HepG2 (cell line): ENCODE data around the gene CCDC97. TPM values are rescaled to one million over a fixed set of nuclear protein-coding genes. Genes with fewer than 3 reads are reported as not detected.

ENCODE experiments used
- CBFB ChIP-seq: sonication (generic); formaldehyde crosslinking; IDR thresholded peaks from 2 replicates; pipeline ENCODE4 v1.4.0; 2020; ENCODE audit warnings: missing genetic modification reagents
- HDAC2 ChIP-seq: sonication (generic); formaldehyde crosslinking; IDR thresholded peaks from 2 replicates; pipeline ENCODE4 v1.4.0; 2020; ENCODE audit warnings: missing genetic modification reagents
- RARA ChIP-seq: IDR thresholded peaks from 2 replicates; pipeline ENCODE4 v1.6.1; 2016; ENCODE audit warnings: missing genetic modification reagents, missing compliant biosample characterization
- SNAPC4 ChIP-seq: sonication (generic); formaldehyde crosslinking; IDR thresholded peaks from 2 replicates; pipeline ENCODE4 v1.4.0; 2020; ENCODE audit warnings: mild to moderate bottlenecking, missing genetic modification reagents
- TBL1XR1 ChIP-seq: fragments of 150-350 bp; IDR thresholded peaks from 2 replicates; pipeline ENCODE4 v1.6.1; 2014; ENCODE audit warnings: borderline replicate concordance, low read length; ENCODE audit not compliant: partially characterized antibody
- ZNF101 ChIP-seq: sonication (generic); formaldehyde crosslinking; IDR thresholded peaks from 2 replicates; pipeline ENCODE4 v1.4.0; 2020; ENCODE audit warnings: mild to moderate bottlenecking, low read depth, missing genetic modification reagents, borderline replicate concordance
- ZNF337 ChIP-seq: sonication (generic); formaldehyde crosslinking; IDR thresholded peaks from 2 replicates; pipeline ENCODE4 v1.5.1; 2020; ENCODE audit warnings: missing genetic modification reagents, low read depth, mild to moderate bottlenecking, borderline replicate concordance
- ZNF512B ChIP-seq: sonication (generic); formaldehyde crosslinking; IDR thresholded peaks from 2 replicates; pipeline ENCODE4 v1.5.1; 2020; ENCODE audit warnings: missing genetic modification reagents, mild to moderate bottlenecking, borderline replicate concordance
- ZNF577 ChIP-seq: sonication (generic); formaldehyde crosslinking; IDR thresholded peaks from 2 replicates; pipeline ENCODE4 v1.4.0; 2020; ENCODE audit warnings: mild to moderate bottlenecking, low read depth, missing genetic modification reagents, borderline replicate concordance
- ZNF660 ChIP-seq: sonication (generic); formaldehyde crosslinking; IDR thresholded peaks from 2 replicates; pipeline ENCODE4 v1.5.1; 2020; ENCODE audit warnings: mild to moderate bottlenecking, low read depth, missing genetic modification reagents, borderline replicate concordance
- ZNF691 ChIP-seq: sonication (generic); formaldehyde crosslinking; IDR thresholded peaks from 2 replicates; pipeline ENCODE4 v1.4.0; 2020; ENCODE audit warnings: missing genetic modification reagents, low read depth, mild to moderate bottlenecking, borderline replicate concordance
- polyA plus RNA-seq, 8 experiments: library from polyadenylated mRNA; depleted of rRNA in 3 of 8; stranded (reverse) in 7 of 8; unstranded in 1 of 8; fragments of >200 nt; fragmentation: Illumina TruSeq in 4 of 8; extraction: Trizol in 4 of 8; gene quantifications; 2 replicates each; pipeline versions ENCODE4 v1.2.1 to v1.2.3, GENCODE V29; 2011 to 2016; ENCODE audit warnings: low read depth in 4 of 8, missing spikeins in 1 of 8, mixed read lengths in 1 of 8; ENCODE audit not compliant: insufficient read depth in 1 of 8
- total RNA-seq, 5 experiments: library from RNA; depleted of rRNA; stranded (reverse); fragments of >200 nt; fragmentation: Illumina TruSeq; extraction: Trizol; gene quantifications; 2 replicates each; pipeline ENCODE4 v1.2.3, GENCODE V29; 2016; ENCODE audit warnings: low read depth in 1 of 5
- TF ChIP-seq, protein P1 (sequence below): IDR thresholded peaks from 2 replicates; pipeline ENCODE4 v1.6.1; 2016; ENCODE audit warnings: missing compliant biosample characterization, missing genetic modification reagents, borderline replicate concordance
- TF ChIP-seq, protein P2 (sequence below): sonication (generic); formaldehyde crosslinking; IDR thresholded peaks from 2 replicates; pipeline ENCODE4 v1.8.1; 2022; ENCODE audit warnings: low read depth, mild to moderate bottlenecking, missing genetic modification reagents

The CCDC97 gene
- total and polyA plus RNA-seq, 2 of the 13 experiments (the other 11 are each of a cell fraction or from before 2014, with no cell fraction given): 6.2 to 7.3 TPM

- TF ChIP-seq ZNF512B (CRISPR knock-in tag): peak; percentile 37; the same call in 1 of the 2 replicates
- no peak for TF ChIP-seq ZNF101 (CRISPR knock-in tag)
- TF ChIP-seq HDAC2: peak; percentile 61; the same call in 1 of the 2 replicates
- TF ChIP-seq RARA (CRISPR knock-in tag): peak; percentile 39; the same call in 1 of the 2 replicates
- TF ChIP-seq ZNF660 (CRISPR knock-in tag): no peak
- no peak for TF ChIP-seq TBL1XR1
- no peak for TF ChIP-seq ZNF577 (CRISPR knock-in tag)
- TF ChIP-seq CBFB (CRISPR knock-in tag): 0 out of 2 replicates have a peak, but pooled peaks have one; percentile 64
- TF ChIP-seq ZNF337 (CRISPR knock-in tag): peak; percentile 51; the same call in 1 of the 2 replicates
- TF ChIP-seq, protein P1, sequence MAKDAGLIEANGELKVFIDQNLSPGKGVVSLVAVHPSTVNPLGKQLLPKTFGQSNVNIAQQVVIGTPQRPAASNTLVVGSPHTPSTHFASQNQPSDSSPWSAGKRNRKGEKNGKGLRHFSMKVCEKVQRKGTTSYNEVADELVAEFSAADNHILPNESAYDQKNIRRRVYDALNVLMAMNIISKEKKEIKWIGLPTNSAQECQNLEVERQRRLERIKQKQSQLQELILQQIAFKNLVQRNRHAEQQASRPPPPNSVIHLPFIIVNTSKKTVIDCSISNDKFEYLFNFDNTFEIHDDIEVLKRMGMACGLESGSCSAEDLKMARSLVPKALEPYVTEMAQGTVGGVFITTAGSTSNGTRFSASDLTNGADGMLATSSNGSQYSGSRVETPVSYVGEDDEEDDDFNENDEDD: no peak
- TF ChIP-seq, protein P2, sequence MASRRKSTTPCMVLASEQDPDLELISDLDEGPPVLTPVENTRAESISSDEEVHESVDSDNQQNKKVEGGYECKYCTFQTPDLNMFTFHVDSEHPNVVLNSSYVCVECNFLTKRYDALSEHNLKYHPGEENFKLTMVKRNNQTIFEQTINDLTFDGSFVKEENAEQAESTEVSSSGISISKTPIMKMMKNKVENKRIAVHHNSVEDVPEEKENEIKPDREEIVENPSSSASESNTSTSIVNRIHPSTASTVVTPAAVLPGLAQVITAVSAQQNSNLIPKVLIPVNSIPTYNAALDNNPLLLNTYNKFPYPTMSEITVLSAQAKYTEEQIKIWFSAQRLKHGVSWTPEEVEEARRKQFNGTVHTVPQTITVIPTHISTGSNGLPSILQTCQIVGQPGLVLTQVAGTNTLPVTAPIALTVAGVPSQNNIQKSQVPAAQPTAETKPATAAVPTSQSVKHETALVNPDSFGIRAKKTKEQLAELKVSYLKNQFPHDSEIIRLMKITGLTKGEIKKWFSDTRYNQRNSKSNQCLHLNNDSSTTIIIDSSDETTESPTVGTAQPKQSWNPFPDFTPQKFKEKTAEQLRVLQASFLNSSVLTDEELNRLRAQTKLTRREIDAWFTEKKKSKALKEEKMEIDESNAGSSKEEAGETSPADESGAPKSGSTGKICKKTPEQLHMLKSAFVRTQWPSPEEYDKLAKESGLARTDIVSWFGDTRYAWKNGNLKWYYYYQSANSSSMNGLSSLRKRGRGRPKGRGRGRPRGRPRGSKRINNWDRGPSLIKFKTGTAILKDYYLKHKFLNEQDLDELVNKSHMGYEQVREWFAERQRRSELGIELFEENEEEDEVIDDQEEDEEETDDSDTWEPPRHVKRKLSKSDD: peak; percentile 25; the same call in 1 of the 2 replicates
- peak; percentile 39; the same call in 1 of the 2 replicates for TF ChIP-seq SNAPC4 (CRISPR knock-in tag)
- peak; percentile 64; the same call in 1 of the 2 replicates for TF ChIP-seq ZNF691
Measured at GRCh38 chr19:41310033-41310831, at the start of gene CCDC97 (continued).
